Mucosa of descending colon (tissue), 3 donors: ENCODE measurements around the gene PEPD. TPM values are rescaled to one million over a fixed set of nuclear protein-coding genes. Genes with fewer than 3 reads are reported as not detected.

Source experiments
- ATAC-seq: fragments of 200-7000 bp; cut with Tn5 transposase; one replicate; pipeline ENCODE4 v1.9.1; 2020; ENCODE audit warnings: mild to moderate bottlenecking, moderate library complexity
- DNase-seq, 3 donors: peaks; one replicate each; pipeline ENCODE4 v3.0.0-alpha.2; 2020
- H3K36me3 ChIP-seq: fragments of 200-600 bp; one replicate; pipeline ENCODE4 v1.8.0; 2021; ENCODE audit warnings: low read depth, mild to moderate bottlenecking
- H3K4me1 ChIP-seq: fragments of 200-600 bp; one replicate; pipeline ENCODE4 v1.8.0; 2021; ENCODE audit warnings: low read depth, mild to moderate bottlenecking
- H3K4me3 ChIP-seq: fragments of 200-600 bp; one replicate; pipeline ENCODE4 v1.8.0; 2021; ENCODE audit warnings: mild to moderate bottlenecking
- H3K9me3 ChIP-seq: fragments of 200-600 bp; one replicate; pipeline ENCODE4 v1.8.0; 2021; ENCODE audit warnings: mild to moderate bottlenecking
- CTCF ChIP-seq: fragments of 200-600 bp; IDR thresholded peaks from one replicate; pipeline ENCODE4 v1.8.0; 2022; ENCODE audit warnings: antibody characterized with exemption, mild to moderate bottlenecking
- intact Hi-C, 2 donors: fragments of 100-400 bp; cut with DNase I in 1 of 2; cut with micrococcal nuclease in 1 of 2; formaldehyde crosslinking; loops; one replicate each; pipeline versions ENCODE4 v1.11.0 to v1.11.1; 2022; cut with DNase I, micrococcal nuclease
- total RNA-seq, 3 donors: library from RNA; stranded (reverse); fragmentation: NEBNext Ultra II Directional in 2 of 3; extraction: Animal tissue kit (Norgen Biotek cat#: 25700) in 2 of 3; gene quantifications; one replicate each; pipeline versions ENCODE4 v1.2.1 to v1.2.4, GENCODE V29; 2021 to 2023
- donor health status: DM: no; HTN: no; CAD: no; lungs with moderate emphysema.
- donor health status: DM: no; HTN: no; CAD: no.
- donor health status: DM: no; HTN: yes; CAD: no.

Gene PEPD
- total RNA-seq, 3 donors from 2014 or later = 40.4 to 91.5 (median 79.1) TPM

GRCh38 chr19:33379151-33379829 is 142.3 kb downstream of the PEPD start:
- no peaks in the 10 kb centered on the region for H3K9me3 ChIP-seq
- H3K4me1 ChIP-seq = peaks cover 16% of the 10 kb centered on the region
- no peaks in the 10 kb centered on the region for H3K36me3 ChIP-seq
- no peak overlapping the region for H3K4me3 ChIP-seq
- DNase-seq = no peak
- intact Hi-C loops = loop anchor here (10.0 kb wide), 1 partner anchor 74 kb away; the partner anchor contains the start of gene CEBPA (in 2 of the 2)
- no peak for TF ChIP-seq CTCF
- no peak for ATAC-seq

GRCh38 chr19:33377586-33378475 is 143.8 kb downstream of the PEPD start:
- Histone ChIP-seq H3K4me1 (peaks cover 19% of the 10 kb centered on the region), H3K36me3 (peaks cover 3% of the 10 kb centered on the region), H3K4me3 (no peak overlapping the region), H3K9me3 (no peaks in the 10 kb centered on the region)
- ATAC-seq (no peak), DNase-seq (no peak)
- TF ChIP-seq CTCF = no peak
- intact Hi-C loops = loop anchor here (10.0 kb wide), 1 partner anchor 73 kb away; the partner anchor contains the start of gene CEBPA (in 2 of the 2)

GRCh38 chr19:33376941-33377557 is 144.5 kb downstream of the PEPD start:
- peaks cover 20% of the 10 kb centered on the region for H3K4me1 ChIP-seq
- ATAC-seq (peak; percentile 67), DNase-seq (peak in 1 of 3 donors; percentile 59)
- peaks cover 3% of the 10 kb centered on the region for H3K36me3 ChIP-seq
- intact Hi-C loops = loop anchor here (10.0 kb wide), 1 partner anchor 72 kb away; the partner anchor contains the start of gene CEBPA (in 2 of the 2)
- no peak overlapping the region for H3K4me3 ChIP-seq
- no peaks in the 10 kb centered on the region for H3K9me3 ChIP-seq
- no peak for TF ChIP-seq CTCF

- peak; percentile 58 for ATAC-seq
- H3K36me3 ChIP-seq = peaks cover 3% of the 10 kb centered on the region
Measured at GRCh38 chr19:33376423-33376822, 145.2 kb downstream of the PEPD start.

More at GRCh38 chr19:33376423-33376822, 145.2 kb downstream of the PEPD start:
- no peak overlapping the region for H3K4me3 ChIP-seq
- intact Hi-C loops = loop anchor here (10.0 kb wide), 1 partner anchor 72 kb away; the partner anchor contains the start of gene CEBPA (in 2 of the 2)
- peaks cover 20% of the 10 kb centered on the region for H3K4me1 ChIP-seq
- H3K9me3 ChIP-seq = no peaks in the 10 kb centered on the region
- peak; percentile 89 to 96 (median 90) for DNase-seq
- no peak for TF ChIP-seq CTCF
